ENCODE measurements around the gene UBE4B. TPM values are rescaled to one million over a fixed set of nuclear protein-coding genes. Genes with fewer than 3 reads are reported as not detected.

The UBE4B gene
- total and polyA plus RNA-seq, 2 experiments from 2014 or later = 28.4 to 115 TPM

DNA sequence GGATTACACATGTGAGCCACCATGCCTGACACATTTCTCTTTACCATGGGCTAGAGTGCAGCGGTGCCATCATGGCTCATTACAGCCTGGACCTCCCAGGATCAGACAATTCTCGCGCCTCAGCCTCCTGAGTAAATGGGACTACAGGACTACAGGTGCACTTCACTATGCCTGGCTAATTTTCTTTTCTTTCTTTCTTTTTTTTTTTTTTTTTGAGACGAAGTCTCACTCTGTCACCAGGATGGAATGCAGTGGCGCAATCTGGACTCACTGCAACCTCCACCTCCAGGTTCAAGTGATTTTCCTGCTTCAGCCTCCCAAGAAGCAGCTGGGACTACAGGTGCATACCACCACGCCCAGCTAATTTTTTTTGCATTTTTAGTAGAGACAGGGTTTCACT, 162.8 kb downstream of the UBE4B start (continued):
- TF ChIP-seq ETS1 (IDR thresholded peaks at IDR 0.05) (no peak), CTCF (conservative IDR thresholded peaks at IDR 0.05; ENCODE audit: low read depth in 2 of 2) (no peak)

GRCh38 chr1:10196976-10197375, 164.2 kb downstream of the UBE4B start:
- Histone ChIP-seq H3K9me2 (ENCODE audit: insufficient read depth) (no peaks in the 10 kb centered on the region), H3K36me3 (ENCODE audit: insufficient read depth) (no peaks in the 10 kb centered on the region), H3K79me2 (replicated peaks; ENCODE audit: insufficient read depth) (no peaks in the 10 kb centered on the region), H3K4me3 (no peak overlapping the region), H4K20me1 (replicated peaks; ENCODE audit: insufficient read depth) (no peaks in the 10 kb centered on the region), H3K27ac (ENCODE audit: low read depth) (no peak overlapping the region), H3F3A (replicated peaks; ENCODE audit: low read depth) (no peaks in the 10 kb centered on the region; the same call in 1 of the 2 replicates), H3K27me3 (ENCODE audit: insufficient read depth) (no peaks in the 10 kb centered on the region), H2AFZ (no peak overlapping the region; the same call in 1 of the 2 replicates), H3K4me1 (ENCODE audit: insufficient read depth) (no peaks in the 10 kb centered on the region; the same call in 1 of the 2 replicates), H3K4me2 (no peak overlapping the region)
- H3K27ac Mint-ChIP-seq = no peak overlapping the region
- H3K27me3 Mint-ChIP-seq (ENCODE audit: insufficient read depth, low read depth, poor library complexity) = peaks cover 8% of the 10 kb centered on the region
- no peak for DNase-seq (ENCODE audit: low spot score)
- no peaks in the 10 kb centered on the region for H3K36me3 Mint-ChIP-seq (ENCODE audit: low read depth)
- no peak for ATAC-seq
- no peak overlapping the region for H3K4me3 Mint-ChIP-seq
- H3K4me1 Mint-ChIP-seq = peaks cover 3% of the 10 kb centered on the region
- no peaks in the 10 kb centered on the region for H3K9me3 Mint-ChIP-seq
- TF ChIP-seq EZH2 (IDR thresholded peaks at IDR 0.05; ENCODE audit: low read depth, unreplicated experiment) = no peak
- no peak for TF ChIP-seq EZH2phosphoT487 (IDR thresholded peaks at IDR 0.05; ENCODE audit: unreplicated experiment)
- TF ChIP-seq POLR2AphosphoS5 (IDR thresholded peaks at IDR 0.05; ENCODE audit: low read depth) = no peak
- no peak for TF ChIP-seq ETS1 (IDR thresholded peaks at IDR 0.05)
- TF ChIP-seq CTCF (conservative IDR thresholded peaks at IDR 0.05; ENCODE audit: low read depth in 2 of 2) = no peak
- no peak for TF ChIP-seq JUNB (IDR thresholded peaks at IDR 0.05; ENCODE audit: unreplicated experiment)
- no peak for TF ChIP-seq NANOG (IDR thresholded peaks at IDR 0.05; ENCODE audit: borderline replicate concordance)
- TF ChIP-seq CREB1 (CRISPR knock-in tag; IDR thresholded peaks at IDR 0.05; ENCODE audit: low read depth) = no peak
- no peak for TF ChIP-seq ZNF114 (CRISPR knock-in tag; IDR thresholded peaks at IDR 0.05)
- no peak for TF ChIP-seq ZNF462 (CRISPR knock-in tag; IDR thresholded peaks at IDR 0.05)
- no peak for TF ChIP-seq STAT1 (IDR thresholded peaks at IDR 0.05; ENCODE audit: unreplicated experiment)
- TF ChIP-seq ZNF331 (CRISPR knock-in tag; IDR thresholded peaks at IDR 0.05; ENCODE audit: low read depth) = no peak

All from GM23338 (cell line).